Vagina (tissue), 2 donors: ENCODE results near the gene STAT6.

Experiments
- POLR2A ChIP-seq, 2 donors: fragments of 450-650 bp; IDR thresholded peaks; one replicate each; pipeline ENCODE4 v1.6.1; 2017; ENCODE audit warnings: antibody characterized with exemption in 2 of 2, mild to moderate bottlenecking in 2 of 2, moderate library complexity in 2 of 2
- POLR2AphosphoS5 ChIP-seq, 2 donors: sonication (generic); formaldehyde crosslinking; IDR thresholded peaks; one replicate each; pipeline ENCODE4 v1.9.0; 2017; ENCODE audit warnings: antibody characterized with exemption in 2 of 2, mild to moderate bottlenecking in 2 of 2, low read depth in 1 of 2; ENCODE audit not compliant: insufficient read depth in 1 of 2
- TF ChIP-seq, protein P1 (sequence below), 3 experiments: fragments of 450-650 bp in 2 of 3; fragments of 200-600 bp in 1 of 3; sonication (generic) in 1 of 3; IDR thresholded peaks; one replicate each; pipeline ENCODE4 v1.5.1; 2017 to 2019; ENCODE audit warnings: antibody characterized with exemption in 3 of 3, mild to moderate bottlenecking in 2 of 3, moderate library complexity in 2 of 3

DNA sequence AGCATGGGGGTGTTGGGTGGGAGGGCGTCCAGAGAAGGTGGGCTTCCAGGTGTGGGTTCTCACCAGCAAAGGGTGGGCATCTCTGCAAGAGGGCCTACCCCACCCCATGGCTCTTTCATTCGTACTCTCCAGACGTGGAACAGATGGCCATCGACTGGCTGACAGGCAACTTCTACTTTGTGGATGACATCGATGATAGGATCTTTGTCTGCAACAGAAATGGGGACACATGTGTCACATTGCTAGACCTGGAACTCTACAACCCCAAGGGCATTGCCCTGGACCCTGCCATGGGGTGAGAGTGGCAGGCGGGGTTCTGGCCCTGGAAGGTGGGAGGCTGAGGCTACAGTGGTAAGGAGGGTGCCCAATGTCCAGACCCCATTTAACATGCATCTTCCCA, 42.9 kb upstream of the STAT6 start:
- TF ChIP-seq, protein P1, sequence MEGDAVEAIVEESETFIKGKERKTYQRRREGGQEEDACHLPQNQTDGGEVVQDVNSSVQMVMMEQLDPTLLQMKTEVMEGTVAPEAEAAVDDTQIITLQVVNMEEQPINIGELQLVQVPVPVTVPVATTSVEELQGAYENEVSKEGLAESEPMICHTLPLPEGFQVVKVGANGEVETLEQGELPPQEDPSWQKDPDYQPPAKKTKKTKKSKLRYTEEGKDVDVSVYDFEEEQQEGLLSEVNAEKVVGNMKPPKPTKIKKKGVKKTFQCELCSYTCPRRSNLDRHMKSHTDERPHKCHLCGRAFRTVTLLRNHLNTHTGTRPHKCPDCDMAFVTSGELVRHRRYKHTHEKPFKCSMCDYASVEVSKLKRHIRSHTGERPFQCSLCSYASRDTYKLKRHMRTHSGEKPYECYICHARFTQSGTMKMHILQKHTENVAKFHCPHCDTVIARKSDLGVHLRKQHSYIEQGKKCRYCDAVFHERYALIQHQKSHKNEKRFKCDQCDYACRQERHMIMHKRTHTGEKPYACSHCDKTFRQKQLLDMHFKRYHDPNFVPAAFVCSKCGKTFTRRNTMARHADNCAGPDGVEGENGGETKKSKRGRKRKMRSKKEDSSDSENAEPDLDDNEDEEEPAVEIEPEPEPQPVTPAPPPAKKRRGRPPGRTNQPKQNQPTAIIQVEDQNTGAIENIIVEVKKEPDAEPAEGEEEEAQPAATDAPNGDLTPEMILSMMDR (IDR thresholded peaks at IDR 0.05) = no peak
- TF ChIP-seq POLR2A (IDR thresholded peaks at IDR 0.05) (no peak), POLR2AphosphoS5 (IDR thresholded peaks at IDR 0.05; ENCODE audit: insufficient read depth in 1 of 2, low read depth in 1 of 2) (no peak)
